Left ventricle myocardium inferior (tissue), 1 donor: Measurements from ENCODE around the gene SCNN1A. TPM values are rescaled to one million over a fixed set of nuclear protein-coding genes. Genes with fewer than 3 reads are reported as not detected.
A peak's percentile ranks its signal among the peaks of the same experiment; 100 is the strongest.

ENCODE experiments used
- DNase-seq: peaks from one replicate; pipeline ENCODE4 v3.0.0-alpha.2; 2020
- H3K27ac ChIP-seq: fragments of 200-600 bp; replicated peaks from 2 replicates; pipeline ENCODE4 v1.8.0; 2021
- H3K27me3 ChIP-seq: fragments of 200-600 bp; 2 replicates; pipeline ENCODE4 v1.8.0; 2021; ENCODE audit warnings: low read depth
- H3K36me3 ChIP-seq: fragments of 200-600 bp; 2 replicates; pipeline ENCODE4 v1.8.0; 2021
- H3K4me1 ChIP-seq: fragments of 200-600 bp; 2 replicates; pipeline ENCODE4 v1.8.0; 2021
- H3K4me3 ChIP-seq: fragments of 200-600 bp; 2 replicates; pipeline ENCODE4 v1.8.0; 2021; ENCODE audit warnings: mild to moderate bottlenecking, moderate library complexity
- H3K9me3 ChIP-seq: fragments of 200-600 bp; replicated peaks from 2 replicates; pipeline ENCODE4 v1.8.0; 2021
- intact Hi-C: fragments of 100-400 bp; cut with micrococcal nuclease; formaldehyde crosslinking; loops from one replicate; pipeline ENCODE4 v1.11.0; 2022
- total RNA-seq: library from RNA; stranded (reverse); fragmentation: NEBNext Ultra II Directional; extraction: Animal tissue kit (Norgen Biotek cat#: 25700); gene quantifications from one replicate; pipeline ENCODE4 v1.2.1, GENCODE V29; 2021
- TF ChIP-seq, protein P1 (sequence below): fragments of 200-600 bp; IDR thresholded peaks from 2 replicates; pipeline ENCODE4 v1.8.0; 2021; ENCODE audit warnings: antibody characterized with exemption, mild to moderate bottlenecking, borderline replicate concordance
- donor health status: DM: no; HTN: yes; CAD: no; lungs with severe emphysema.

SCNN1A gene
- total RNA-seq, 1 donor from 2014 or later = 0.22 TPM

DNA sequence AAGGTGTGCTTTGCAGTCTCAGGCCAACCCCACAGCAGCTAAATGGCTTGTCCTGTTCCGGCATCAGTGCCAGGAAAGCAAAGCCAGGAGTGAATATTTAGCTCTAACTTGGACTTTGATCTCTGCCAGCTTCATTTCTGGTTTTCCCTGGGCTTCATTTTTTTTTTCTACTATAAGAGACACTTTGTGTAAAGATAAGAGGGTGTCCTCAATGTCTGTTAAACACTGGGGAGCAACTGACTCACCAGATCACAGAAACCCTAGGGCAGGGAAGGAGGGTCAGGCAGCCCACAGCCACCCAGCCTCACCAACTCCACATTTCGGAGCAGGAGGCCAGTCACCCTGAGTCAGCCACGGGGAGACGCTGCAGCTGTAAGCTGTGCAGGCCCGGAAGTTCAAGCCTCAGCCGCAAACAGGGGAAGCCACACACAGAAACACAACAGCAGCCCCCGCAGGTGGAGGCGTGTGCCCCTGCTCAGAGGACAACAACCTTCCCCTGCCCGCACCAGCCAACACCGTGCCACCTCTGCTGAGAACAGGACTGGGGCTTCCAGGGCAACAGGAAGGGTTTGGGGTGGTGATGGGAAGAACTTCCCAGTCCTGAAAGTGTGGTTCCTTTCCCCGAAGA lies 39.8 kb downstream of the SCNN1A start:
- peak overlapping the region; percentile 90 for H3K4me3 ChIP-seq
- H3K4me1 ChIP-seq = peaks cover 88% of the 10 kb centered on the region
- H3K36me3 ChIP-seq = peaks cover 42% of the 10 kb centered on the region
- peak overlapping the region; percentile 99 for H3K27ac ChIP-seq
- TF ChIP-seq, protein P1, sequence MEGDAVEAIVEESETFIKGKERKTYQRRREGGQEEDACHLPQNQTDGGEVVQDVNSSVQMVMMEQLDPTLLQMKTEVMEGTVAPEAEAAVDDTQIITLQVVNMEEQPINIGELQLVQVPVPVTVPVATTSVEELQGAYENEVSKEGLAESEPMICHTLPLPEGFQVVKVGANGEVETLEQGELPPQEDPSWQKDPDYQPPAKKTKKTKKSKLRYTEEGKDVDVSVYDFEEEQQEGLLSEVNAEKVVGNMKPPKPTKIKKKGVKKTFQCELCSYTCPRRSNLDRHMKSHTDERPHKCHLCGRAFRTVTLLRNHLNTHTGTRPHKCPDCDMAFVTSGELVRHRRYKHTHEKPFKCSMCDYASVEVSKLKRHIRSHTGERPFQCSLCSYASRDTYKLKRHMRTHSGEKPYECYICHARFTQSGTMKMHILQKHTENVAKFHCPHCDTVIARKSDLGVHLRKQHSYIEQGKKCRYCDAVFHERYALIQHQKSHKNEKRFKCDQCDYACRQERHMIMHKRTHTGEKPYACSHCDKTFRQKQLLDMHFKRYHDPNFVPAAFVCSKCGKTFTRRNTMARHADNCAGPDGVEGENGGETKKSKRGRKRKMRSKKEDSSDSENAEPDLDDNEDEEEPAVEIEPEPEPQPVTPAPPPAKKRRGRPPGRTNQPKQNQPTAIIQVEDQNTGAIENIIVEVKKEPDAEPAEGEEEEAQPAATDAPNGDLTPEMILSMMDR = peak; percentile 53
- no peaks in the 10 kb centered on the region for H3K9me3 ChIP-seq
- intact Hi-C loops = loop anchor here (10.0 kb wide), 1 partner anchor 49 kb away; the partner anchor contains the start of gene LTBR
- no peaks in the 10 kb centered on the region for H3K27me3 ChIP-seq
- peak; percentile 72 for DNase-seq

DNA sequence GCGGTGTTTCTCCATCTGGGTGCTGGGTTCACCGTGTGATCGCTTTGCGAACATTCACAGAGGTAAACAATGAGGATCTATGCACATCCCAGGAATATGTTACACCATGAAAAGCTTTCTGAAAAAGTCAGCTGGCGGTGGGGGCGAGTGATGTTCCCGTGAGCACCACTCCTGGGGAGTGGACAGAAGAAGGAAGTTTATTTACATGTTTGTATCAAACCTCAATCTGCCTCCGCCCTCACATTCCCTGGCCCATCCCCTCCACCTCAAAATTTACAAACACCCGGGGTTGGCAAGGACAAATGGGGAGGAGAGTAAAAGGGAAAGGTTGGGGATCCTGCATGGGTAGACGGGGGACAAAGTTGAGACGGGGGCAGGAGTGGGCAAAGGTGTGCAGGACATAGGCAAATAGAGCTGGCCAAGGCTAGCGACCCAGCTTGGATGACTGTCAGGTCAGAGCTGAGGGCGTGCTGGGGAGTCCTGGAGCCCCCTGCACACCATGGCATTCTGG lies 40.4 kb downstream of the SCNN1A start:
- peaks cover 87% of the 10 kb centered on the region for H3K4me1 ChIP-seq
- H3K27ac ChIP-seq = peak overlapping the region; percentile 99
- intact Hi-C loops = loop anchor here (10.0 kb wide), 1 partner anchor 50 kb away; the partner anchor contains the start of gene LTBR
- TF ChIP-seq, protein P1 = no peak
- peaks cover 48% of the 10 kb centered on the region for H3K36me3 ChIP-seq
- no peak for DNase-seq
- H3K27me3 ChIP-seq = no peaks in the 10 kb centered on the region
- H3K4me3 ChIP-seq = peak overlapping the region; percentile 90
- no peaks in the 10 kb centered on the region for H3K9me3 ChIP-seq

DNA sequence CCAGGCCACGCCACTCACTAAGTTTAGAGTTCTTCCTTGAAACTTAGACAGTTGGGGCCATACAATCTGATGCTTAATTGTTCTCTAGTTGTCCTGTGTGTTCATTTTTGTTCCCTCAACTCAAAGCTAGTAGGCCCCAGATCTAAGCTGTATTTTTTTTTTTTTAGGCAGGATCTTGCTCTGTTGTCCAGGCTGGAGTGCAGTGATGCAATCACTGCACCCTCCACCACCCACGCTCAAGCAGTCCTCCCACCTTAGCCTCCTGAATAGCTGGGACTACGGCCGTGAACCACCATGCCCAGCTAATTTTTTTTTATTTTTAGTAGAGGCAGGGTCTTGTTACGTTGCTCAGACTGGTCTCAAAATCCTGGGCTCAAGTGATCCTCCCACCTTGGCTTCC lies 41.0 kb downstream of the SCNN1A start:
- peak overlapping the region; percentile 90 for H3K4me3 ChIP-seq
- no peaks in the 10 kb centered on the region for H3K9me3 ChIP-seq
- intact Hi-C loops = loop anchor here (10.0 kb wide), 1 partner anchor 50 kb away; the partner anchor contains the start of gene LTBR
- DNase-seq = no peak
- H3K36me3 ChIP-seq = peaks cover 54% of the 10 kb centered on the region
- TF ChIP-seq, protein P1 = no peak
- H3K4me1 ChIP-seq = peaks cover 81% of the 10 kb centered on the region
- H3K27me3 ChIP-seq = no peaks in the 10 kb centered on the region
- peak overlapping the region; percentile 99 for H3K27ac ChIP-seq

DNA sequence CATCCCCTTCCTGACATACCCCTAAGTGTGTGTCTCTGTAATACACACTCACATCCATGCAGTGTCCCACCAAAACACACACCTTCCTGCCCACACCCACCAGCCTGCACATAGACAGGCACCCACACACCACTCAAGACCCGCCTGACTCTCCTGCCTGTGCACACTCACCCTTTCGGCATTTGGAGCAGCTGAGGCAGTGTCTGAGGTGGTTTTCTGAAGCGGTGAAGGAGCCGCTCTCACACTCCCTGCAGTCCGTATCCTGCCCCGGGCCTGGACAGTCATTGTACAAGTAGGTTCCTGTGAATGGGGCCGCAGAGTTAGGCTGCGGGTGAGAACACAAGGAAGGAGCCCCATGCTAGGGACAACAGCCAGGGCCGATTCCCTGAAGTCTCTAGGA lies 41.8 kb downstream of the SCNN1A start:
- DNase-seq = no peak
- H3K4me1 ChIP-seq = peaks cover 75% of the 10 kb centered on the region
- intact Hi-C loops = loop anchor here (10.0 kb wide), 1 partner anchor 51 kb away; the partner anchor contains the start of gene LTBR

DNA sequence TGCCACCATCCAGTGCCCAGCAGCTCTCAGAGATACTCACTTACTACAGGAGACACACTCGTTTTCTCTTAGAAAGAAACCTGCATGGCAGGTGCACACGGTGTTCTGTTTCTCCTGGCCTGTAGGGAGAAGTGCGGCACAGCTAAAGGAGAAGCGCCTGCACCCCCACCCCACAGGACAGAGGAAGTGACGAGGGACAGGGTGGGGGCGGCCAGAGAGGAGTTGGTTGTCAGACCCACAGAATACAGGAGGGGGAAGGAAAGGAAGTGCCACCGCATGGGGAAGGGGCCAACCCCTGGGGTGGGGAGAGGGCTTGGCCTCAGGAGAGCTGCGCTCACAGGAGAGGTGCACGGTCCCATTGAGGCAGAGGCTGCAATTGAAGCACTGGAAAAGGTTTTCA lies 42.3 kb downstream of the SCNN1A start:
- H3K4me1 ChIP-seq = peaks cover 75% of the 10 kb centered on the region
- no peak overlapping the region for H3K4me3 ChIP-seq
- intact Hi-C loops = loop anchor here (10.0 kb wide), 1 partner anchor 52 kb away; the partner anchor contains the start of gene LTBR
- peak overlapping the region; percentile 99 for H3K27ac ChIP-seq
- peaks cover 67% of the 10 kb centered on the region for H3K36me3 ChIP-seq
- H3K9me3 ChIP-seq = no peaks in the 10 kb centered on the region
- DNase-seq = no peak
- TF ChIP-seq, protein P1 = no peak
- H3K27me3 ChIP-seq = no peaks in the 10 kb centered on the region

More for the DNA sequence above, 41.8 kb downstream of the SCNN1A start:
- H3K36me3 ChIP-seq = peaks cover 62% of the 10 kb centered on the region
- H3K27ac ChIP-seq = peak overlapping the region; percentile 99
- no peak overlapping the region for H3K4me3 ChIP-seq
- TF ChIP-seq, protein P1 = no peak
- no peaks in the 10 kb centered on the region for H3K27me3 ChIP-seq
- no peaks in the 10 kb centered on the region for H3K9me3 ChIP-seq
